GM19238 (cell line): ENCODE measurements around the gene ESR2.
"Not testable (repeated sequence)": the region's sequence is repeated elsewhere in the genome, so short reads cannot be mapped to it uniquely, and the experiment has no call there.

Source experiments
- DNase-seq: peaks from one replicate; pipeline ENCODE4 v3.0.0; 2011; ENCODE audit warnings: low spot score; ENCODE audit not compliant: insufficient read length

ESR2 gene

GRCh38 chr14:64221391-64222003, 72.7 kb downstream of the ESR2 start:
- DNase-seq = no peak

DNA sequence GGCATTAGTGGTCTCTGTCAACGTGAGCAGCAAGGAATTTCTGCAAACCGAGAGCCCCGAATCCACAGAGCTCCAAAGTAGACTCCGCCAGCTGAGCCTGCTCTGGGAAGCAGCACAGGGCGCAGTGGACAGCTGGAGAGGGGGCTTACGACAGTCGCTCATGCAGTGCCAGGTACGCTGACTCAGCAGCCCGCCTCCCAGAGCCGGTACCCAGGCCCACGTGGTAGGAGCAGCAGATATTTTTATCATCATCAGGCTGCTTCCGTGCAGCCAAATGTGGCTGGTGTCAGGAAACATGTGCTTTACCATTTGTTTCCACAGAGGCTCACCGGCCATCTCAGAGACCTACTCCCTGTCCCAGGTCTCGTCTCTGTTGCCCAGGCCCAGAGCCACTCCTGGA, 73.7 kb downstream of the ESR2 start:
- no peak for DNase-seq

DNA sequence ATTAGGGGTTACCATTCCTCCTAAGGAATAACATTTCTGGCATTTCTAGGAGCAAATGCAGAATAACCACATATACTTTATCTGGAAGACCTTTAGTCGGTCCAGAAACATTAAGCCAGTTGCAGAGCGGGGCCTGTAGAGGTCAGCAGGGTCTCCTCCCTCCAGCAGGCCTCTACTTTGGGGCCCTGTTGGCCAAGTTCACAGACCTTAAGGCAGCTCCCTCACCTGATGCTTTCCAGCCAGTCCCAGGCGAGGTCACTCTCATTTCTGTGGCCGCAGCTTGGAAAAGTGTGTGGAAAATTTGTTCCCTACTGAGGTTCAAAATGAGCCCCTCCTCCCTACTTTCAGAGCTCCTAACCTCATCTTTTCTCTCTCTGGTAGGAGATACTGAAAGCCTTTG, 74.1 kb downstream of the ESR2 start:
- DNase-seq = no peak

DNA sequence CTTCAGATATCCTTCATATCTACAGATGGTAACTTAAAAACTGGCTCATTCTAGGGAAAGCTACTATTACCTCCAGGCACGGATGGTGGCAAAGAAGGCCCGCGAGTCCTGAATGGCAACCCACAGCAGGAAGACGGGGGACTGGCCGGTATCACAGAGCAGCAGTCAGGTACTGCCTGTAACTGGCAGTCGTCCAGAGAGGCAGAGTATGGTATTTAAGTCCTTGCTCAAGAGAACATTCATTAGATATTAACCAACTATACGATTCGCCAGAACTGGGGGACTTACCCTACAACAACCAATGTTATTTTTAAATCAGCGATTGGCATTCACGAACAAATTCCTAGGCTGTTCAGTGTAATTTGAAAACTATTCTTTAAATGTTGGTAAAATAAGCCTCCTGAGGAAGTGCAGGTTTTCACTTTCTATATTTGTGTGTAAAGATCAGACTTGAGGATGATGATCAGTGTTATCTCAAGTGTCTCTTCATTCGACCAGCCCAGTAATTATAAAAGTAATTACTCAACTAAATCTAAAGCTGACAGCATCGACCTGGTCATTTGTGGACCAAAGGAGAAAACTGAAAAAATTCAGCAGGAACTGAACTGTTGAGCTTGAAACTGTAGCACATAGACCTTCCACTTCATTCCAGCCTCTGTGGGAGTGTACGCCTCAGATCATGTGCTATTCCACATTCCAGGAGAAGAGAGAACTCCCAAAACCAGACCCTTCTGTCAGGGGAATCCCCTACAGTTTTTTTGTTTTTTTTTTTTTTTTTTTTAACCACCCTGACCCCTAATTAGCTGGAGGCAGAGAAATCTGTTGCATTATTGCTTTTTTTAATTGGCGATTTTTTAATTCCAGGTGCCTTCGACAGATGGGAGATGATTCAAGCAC, 75.6 kb downstream of the ESR2 start:
- DNase-seq = no peak

- DNase-seq = no peak
Measured at GRCh38 chr14:64217834-64218233, 76.3 kb downstream of the ESR2 start.

GRCh38 chr14:64217308-64217707, 76.9 kb downstream of the ESR2 start:
- no peak for DNase-seq

- no peak for DNase-seq
Measured at GRCh38 chr14:64215978-64216377, 78.2 kb downstream of the ESR2 start.

DNA sequence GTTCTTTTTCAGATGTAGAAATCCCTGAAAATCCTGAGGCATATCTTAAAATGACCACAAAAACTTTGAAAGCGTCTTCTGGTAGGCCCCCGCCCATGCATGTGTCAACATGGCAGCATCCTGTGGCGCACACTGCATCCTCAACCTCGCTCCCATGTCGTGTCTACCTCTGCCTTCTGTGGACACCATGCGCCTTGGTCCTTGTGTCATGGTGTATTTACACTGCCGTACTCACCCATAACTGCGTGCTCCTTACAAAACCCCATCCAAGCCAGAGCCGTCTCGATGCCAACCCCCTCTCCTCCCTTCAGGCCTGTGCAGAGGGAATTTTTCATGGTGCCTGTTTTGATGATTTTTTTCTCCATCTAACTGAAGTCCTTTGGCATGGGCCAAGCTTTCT, 78.9 kb downstream of the ESR2 start:
- DNase-seq = no peak

DNA sequence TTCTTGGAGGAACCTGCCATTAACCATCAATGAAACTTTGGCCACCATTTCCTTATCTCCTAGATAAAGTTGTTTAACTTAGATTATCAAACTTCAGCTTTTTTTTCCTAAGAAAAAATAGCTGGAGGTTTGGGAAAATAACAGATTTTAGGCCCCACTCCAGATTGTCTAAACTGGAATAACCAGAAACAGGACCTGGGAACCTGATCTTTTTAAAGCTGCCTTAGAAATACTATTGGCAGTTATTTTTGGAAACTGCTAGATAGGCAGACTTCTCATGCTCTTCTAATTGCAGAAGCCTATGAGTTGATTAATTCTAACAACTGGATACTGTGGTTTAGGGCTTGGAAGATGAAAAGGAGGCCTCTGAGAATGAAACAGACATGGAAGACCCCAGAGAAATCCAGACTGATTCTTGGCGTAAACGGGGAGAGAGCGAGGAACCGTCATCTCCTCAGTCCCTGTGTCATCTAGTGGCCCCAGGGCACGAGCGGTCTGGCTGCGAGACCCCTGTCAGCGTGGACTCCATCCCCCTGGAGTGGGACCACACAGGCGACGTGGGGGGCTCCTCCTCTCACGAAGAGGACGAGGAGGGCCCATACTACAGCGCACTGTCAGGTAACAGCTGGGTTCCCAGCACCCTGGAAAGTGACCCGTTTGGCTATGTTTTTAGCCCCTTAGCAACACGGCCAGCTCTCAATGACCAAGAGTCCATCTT, 80.2 kb downstream of the ESR2 start:
- DNase-seq = no peak

DNA sequence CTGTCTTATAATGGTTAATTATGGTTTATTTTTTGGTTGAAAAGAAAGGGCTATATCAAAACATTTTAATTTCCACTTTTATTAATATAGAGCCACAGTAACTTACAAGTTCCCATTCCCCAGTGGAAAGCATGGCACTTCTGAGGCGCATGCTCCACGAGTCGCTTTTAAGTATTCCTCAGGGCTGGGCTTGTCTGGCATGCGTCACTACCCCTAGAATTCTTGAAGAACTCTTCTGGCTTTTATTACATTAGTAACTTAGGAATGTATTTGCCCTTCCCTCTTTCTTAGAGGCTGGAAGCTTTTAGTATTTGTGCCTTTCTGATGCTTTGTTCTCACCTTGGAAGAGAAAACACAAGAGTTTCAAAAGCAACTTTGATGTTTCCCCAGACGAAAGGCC, 81.1 kb downstream of the ESR2 start:
- DNase-seq = no peak

DNA sequence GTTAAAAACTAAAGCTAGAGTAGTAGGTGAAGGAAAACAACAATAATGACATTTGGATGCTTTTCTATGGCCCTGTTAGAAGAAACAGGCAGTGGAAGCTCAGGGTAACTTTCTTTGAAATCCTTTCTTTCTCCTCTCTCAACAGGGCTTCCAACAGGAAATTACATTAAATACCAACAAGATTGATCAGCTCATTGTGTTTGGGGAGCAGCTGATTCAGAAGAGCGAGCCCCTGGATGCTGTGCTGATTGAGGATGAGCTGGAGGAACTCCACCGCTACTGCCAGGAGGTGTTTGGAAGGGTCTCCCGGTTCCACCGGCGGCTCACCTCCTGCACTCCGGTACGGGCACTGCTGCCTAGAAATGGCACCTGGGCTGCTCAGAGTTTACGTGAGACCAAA, 81.5 kb downstream of the ESR2 start:
- no peak for DNase-seq

- not testable (repeated sequence) for DNase-seq
Measured at GRCh38 chr14:64210912-64211311, 83.3 kb downstream of the ESR2 start.

DNA sequence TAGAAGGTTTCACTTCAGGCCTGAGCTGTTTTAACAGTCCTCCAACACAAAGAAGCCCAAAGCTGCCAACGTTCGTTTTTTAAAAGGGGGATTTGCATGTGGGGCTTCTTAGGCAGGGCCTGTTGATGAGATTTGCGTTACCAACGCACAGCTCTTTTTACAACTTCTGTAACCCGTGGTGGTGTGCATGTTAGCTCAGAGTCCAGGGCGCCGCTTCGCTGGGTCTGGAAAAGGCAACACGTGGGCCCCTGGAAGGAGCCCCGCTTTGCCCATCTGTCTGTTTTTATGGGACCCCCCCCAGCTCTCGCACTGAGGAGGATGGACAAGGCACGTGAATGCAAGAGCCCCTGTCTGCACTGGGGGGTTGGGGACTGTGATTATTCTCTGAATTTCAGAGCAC, 84.0 kb downstream of the ESR2 start:
- no peak for DNase-seq

- DNase-seq = no peak
Measured at GRCh38 chr14:64209444-64210131, 84.6 kb downstream of the ESR2 start.

GRCh38 chr14:64208981-64209380, 85.2 kb downstream of the ESR2 start:
- no peak for DNase-seq

DNA sequence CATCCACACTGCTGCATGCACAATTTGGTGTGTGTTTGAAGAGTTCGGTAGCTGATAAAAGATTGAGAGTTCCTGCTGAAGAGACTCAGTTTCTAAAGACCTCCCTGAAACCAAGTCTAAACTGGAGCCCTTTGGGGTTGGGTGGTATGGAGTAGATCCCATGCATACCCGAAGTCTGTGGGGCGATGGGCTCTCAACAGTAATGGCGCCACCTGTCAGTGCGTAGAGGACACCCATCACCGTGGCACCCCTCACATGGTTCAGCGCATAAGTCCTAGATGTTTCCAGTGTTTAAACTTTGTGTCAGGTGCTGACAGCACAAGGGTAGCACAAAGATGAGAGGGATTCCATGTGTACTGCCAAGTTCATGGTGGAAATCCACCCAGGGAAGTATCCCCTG, 85.9 kb downstream of the ESR2 start:
- DNase-seq = no peak

DNA sequence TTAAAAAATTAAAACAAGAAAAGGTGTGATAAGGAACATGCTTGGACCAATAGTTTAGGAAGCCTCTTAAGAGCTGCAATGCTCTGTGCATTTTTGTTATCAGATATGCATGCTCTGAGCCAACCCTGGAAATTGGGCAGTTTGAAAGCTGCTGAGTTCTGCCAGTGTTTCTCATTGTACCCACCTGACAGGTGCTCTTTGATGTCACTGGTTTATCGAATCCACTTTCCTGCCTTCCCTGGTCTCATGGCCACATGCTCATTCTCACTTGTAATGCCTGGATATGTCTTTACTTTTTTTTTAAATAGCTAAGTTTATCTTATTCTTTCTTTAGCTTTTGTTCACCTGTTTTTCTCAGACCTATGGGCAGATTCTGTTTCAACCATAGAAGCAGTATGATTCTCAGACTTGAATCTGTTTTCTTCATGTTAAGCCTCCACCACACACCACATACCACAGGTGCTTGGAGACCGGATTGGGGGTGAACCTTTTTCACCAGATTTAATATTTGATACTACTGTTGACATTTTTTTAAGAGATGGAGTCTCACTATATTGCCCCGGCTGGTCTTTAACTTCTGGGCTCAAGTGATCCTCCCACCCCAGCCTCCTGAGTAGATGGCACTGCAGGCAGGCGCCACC, 90.7 kb downstream of the ESR2 start:
- DNase-seq = no peak

DNA sequence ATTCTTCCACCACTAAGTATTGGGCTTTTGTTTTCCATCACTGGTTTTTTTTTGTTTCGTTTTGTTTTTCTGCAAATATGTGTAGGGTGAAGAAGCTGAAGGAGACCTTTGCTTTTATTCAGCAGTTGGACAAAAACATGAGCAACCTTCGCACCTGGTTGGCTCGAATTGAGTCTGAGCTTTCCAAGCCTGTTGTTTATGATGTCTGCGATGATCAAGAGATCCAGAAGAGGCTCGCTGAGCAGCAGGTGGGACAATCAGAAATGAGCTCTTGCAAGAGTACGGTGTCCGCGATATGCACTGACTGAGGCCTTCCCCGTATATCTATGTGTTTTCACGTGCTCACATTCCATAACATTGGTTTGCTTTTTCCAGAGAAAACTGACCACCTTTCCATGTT, 91.5 kb downstream of the ESR2 start:
- DNase-seq = no peak

GRCh38 chr14:64201921-64202545, 92.1 kb downstream of the ESR2 start:
- no peak for DNase-seq

GRCh38 chr14:64201296-64201695, 92.9 kb downstream of the ESR2 start:
- DNase-seq = no peak

DNA sequence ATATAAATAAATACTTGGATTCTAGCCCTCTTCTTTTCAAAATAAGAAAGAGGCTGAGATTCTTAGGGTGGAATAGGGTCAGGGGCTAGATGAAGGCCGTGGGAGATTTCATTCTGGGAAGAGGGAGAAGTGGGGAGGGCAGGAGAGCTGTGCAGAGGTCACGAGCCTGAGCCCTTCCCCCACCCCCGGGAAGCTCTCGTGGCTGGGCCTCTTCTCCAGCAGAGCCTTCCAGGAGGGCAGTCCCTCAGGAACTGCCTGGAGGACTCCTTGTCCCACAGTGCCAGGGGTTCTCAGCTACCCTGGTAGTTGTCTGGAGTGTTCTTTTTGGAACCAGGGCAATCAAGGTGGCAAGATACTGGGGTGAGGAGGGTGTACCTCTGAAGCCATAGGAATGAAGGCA, 94.0 kb downstream of the ESR2 start:
- DNase-seq = no peak
